Calu3 (cell line): ENCODE measurements around the gene GSTK1. TPM values are rescaled to one million over a fixed set of nuclear protein-coding genes. Genes with fewer than 3 reads are reported as not detected.
"Not testable (repeated sequence)": the region's sequence is repeated elsewhere in the genome, so short reads cannot be mapped to it uniquely, and the experiment has no call there.

Experiments used
- BruUV-seq: library from RNA; stranded (reverse); fragments of 400-500 nt; replicated peaks from 2 replicates; lab custom pipeline; 2021; lab: Mats Ljungman, UMichigan
- CTCF ChIA-PET: fragments of 300-600 bp; sonication (Branson Sonifier 250); formaldehyde crosslinking; loops from one replicate; lab custom pipeline; 2022; ENCODE audit warnings: antibody characterized with exemption; lab: Charles Lee
- DNase-seq: peaks from one replicate; pipeline ENCODE4 v3.0.0; 2022
- H3K27ac Mint-ChIP-seq: one replicate; pipeline ENCODE4 v1.8.0; 2022; ENCODE audit warnings: mixed read lengths; ENCODE audit not compliant: unreplicated experiment
- H3K27me3 Mint-ChIP-seq: one replicate; pipeline ENCODE4 v1.8.0; 2022; ENCODE audit warnings: mixed read lengths; ENCODE audit not compliant: unreplicated experiment
- H3K36me3 Mint-ChIP-seq: one replicate; pipeline ENCODE4 v1.8.0; 2022; ENCODE audit warnings: mild to moderate bottlenecking, moderate library complexity, mixed read lengths; ENCODE audit not compliant: insufficient read depth, unreplicated experiment
- H3K4me1 Mint-ChIP-seq: one replicate; pipeline ENCODE4 v1.8.0; 2022; ENCODE audit warnings: mild to moderate bottlenecking, low read depth, mixed read lengths; ENCODE audit not compliant: unreplicated experiment
- H3K4me3 Mint-ChIP-seq: one replicate; pipeline ENCODE4 v1.8.0; 2022; ENCODE audit warnings: mild to moderate bottlenecking, low read depth, moderate library complexity, mixed read lengths; ENCODE audit not compliant: unreplicated experiment
- H3K9me3 Mint-ChIP-seq: one replicate; pipeline ENCODE4 v1.8.0; 2022; ENCODE audit warnings: low read depth, mixed read lengths; ENCODE audit not compliant: unreplicated experiment
- intact Hi-C: fragments of 100-400 bp; cut with micrococcal nuclease; formaldehyde crosslinking; loops from one replicate; pipeline ENCODE4 v1.10.0; 2022; ENCODE audit not compliant: unreplicated experiment
- total RNA-seq: library from RNA; stranded (reverse); gene quantifications from 2 replicates; pipeline ENCODE4 v1.2.3, GENCODE V29; 2022
- TF ChIP-seq, protein P1 (sequence below): fragments of 200-600 bp; IDR thresholded peaks from one replicate; pipeline ENCODE4 v1.8.0; 2022; ENCODE audit warnings: antibody characterized with exemption; ENCODE audit not compliant: unreplicated experiment

GSTK1 gene
- total RNA-seq, 1 experiment from 2014 or later: 109 TPM

DNA sequence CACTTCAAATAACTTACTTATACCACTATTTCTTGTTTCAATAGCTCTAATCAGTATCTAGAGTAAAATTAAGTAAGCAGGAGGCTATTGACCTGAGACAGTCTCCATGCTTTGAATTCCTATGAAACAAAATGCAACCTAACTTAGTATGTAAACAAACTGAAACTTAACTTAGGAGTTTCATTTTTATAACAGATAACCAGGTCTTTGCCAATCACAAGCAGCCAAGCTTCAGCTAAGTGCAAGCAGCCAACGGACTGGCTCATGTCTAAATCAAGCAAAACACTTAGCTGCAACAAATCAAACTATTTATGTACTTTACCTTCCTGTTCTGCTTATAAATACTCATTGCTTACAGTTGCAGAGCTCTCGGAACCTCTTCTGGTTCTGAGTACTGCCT, 4.4 kb upstream of the GSTK1 start:
- BruUV-seq: no TSS peak
- Mint-ChIP-seq H3K4me1 (peaks cover 29% of the 10 kb centered on the region), H3K27me3 (no peaks in the 10 kb centered on the region), H3K4me3 (no peak overlapping the region), H3K27ac (no peak overlapping the region), H3K9me3 (peaks cover 8% of the 10 kb centered on the region), H3K36me3 (peaks cover 20% of the 10 kb centered on the region)
- CTCF ChIA-PET: interaction anchor here (1.0 kb wide), 1 partner anchor 19 kb away, joined by 6 read pairs; no protein-coding TSS in a partner anchor
- TF ChIP-seq, protein P1, sequence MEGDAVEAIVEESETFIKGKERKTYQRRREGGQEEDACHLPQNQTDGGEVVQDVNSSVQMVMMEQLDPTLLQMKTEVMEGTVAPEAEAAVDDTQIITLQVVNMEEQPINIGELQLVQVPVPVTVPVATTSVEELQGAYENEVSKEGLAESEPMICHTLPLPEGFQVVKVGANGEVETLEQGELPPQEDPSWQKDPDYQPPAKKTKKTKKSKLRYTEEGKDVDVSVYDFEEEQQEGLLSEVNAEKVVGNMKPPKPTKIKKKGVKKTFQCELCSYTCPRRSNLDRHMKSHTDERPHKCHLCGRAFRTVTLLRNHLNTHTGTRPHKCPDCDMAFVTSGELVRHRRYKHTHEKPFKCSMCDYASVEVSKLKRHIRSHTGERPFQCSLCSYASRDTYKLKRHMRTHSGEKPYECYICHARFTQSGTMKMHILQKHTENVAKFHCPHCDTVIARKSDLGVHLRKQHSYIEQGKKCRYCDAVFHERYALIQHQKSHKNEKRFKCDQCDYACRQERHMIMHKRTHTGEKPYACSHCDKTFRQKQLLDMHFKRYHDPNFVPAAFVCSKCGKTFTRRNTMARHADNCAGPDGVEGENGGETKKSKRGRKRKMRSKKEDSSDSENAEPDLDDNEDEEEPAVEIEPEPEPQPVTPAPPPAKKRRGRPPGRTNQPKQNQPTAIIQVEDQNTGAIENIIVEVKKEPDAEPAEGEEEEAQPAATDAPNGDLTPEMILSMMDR: no peak
- DNase-seq: no peak
- intact Hi-C loops: no loop called here

DNA sequence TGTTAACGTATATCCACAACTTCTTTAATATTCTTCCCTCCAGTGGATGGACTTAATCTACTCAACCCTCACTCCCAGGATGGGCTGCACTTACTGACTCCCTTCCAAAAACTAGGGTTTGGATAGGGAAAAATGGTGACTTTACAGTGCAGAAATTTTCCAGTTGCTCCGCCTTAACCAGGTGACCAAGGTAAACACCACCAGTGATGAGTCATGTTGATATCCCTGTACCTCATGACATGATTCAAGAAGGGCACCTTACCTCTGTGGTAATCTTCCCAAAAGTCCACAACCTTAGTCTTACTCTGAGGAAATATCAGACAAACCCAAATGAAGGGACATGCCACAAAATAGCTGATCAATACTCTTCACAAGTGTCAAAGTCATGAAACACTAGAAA, 3.5 kb upstream of the GSTK1 start:
- Mint-ChIP-seq H3K4me1 (peaks cover 39% of the 10 kb centered on the region), H3K4me3 (no peak overlapping the region), H3K27ac (peak overlapping the region; percentile 63), H3K9me3 (peaks cover 5% of the 10 kb centered on the region), H3K36me3 (peaks cover 29% of the 10 kb centered on the region), H3K27me3 (no peaks in the 10 kb centered on the region)
- BruUV-seq: no TSS peak
- TF ChIP-seq, protein P1: no peak
- DNase-seq: peak; percentile 19
- intact Hi-C loops: no loop called here
- CTCF ChIA-PET: no interaction called here

DNA sequence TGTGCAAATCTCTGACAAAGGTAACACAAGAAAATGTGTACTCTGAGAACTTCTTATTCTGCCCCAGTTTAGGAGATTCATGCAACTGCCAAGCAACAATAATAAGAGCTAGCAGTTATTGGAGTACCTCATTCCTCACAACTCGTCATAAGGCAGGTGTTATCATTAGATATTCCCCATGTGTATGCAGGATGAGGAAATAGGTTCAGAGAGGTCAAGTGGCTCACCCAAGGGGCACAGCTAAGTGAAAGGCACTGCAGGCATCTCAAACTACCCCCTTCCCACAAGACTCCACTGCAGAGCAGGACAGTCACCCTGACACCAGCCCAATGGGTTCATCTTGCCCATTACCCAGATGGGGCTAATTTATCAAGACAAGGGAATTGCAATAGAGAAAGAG, 1.3 kb upstream of the GSTK1 start:
- intact Hi-C loops: loop anchor here (2.0 kb wide), 1 partner anchor 13 kb away; no protein-coding TSS in a partner anchor
- CTCF ChIA-PET: no interaction called here
- Mint-ChIP-seq H3K36me3 (peaks cover 40% of the 10 kb centered on the region), H3K27ac (no peak overlapping the region), H3K9me3 (peaks cover 5% of the 10 kb centered on the region), H3K4me3 (no peak overlapping the region), H3K4me1 (peaks cover 30% of the 10 kb centered on the region), H3K27me3 (no peaks in the 10 kb centered on the region)
- no peak for DNase-seq
- TF ChIP-seq, protein P1: no peak
- BruUV-seq: no TSS peak

DNA sequence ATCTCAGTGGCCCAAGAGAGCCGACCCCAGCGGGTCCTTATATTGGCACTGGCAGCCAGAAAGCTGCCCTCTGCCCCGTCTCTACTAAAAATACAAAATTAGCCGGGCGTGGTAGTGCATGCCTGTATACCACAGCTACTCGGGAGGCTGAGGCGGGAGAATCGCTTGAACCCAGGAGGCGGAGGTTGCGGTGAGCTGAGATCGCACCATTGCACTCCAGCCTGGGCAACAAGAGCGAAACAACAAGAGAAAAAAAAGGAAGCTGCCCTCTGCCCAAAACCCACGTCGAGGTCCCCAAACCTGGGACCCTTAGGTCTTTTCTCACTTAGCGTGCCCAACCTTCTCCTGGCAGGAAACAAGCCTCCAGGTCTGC, 941 bp downstream of the GSTK1 start:
- DNase-seq, H3K9me3 Mint-ChIP-seq, H3K27me3 Mint-ChIP-seq, BruUV-seq, intact Hi-C loops: not testable (repeated sequence)
- H3K36me3 Mint-ChIP-seq: peaks cover 46% of the 10 kb centered on the region
- H3K27ac Mint-ChIP-seq: peak overlapping the region; percentile 78
- CTCF ChIA-PET: interaction anchor here (1.6 kb wide), 1 partner anchor 49 kb away, joined by 3 read pairs; no protein-coding TSS in a partner anchor
- H3K4me1 Mint-ChIP-seq: peaks cover 24% of the 10 kb centered on the region
- peak overlapping the region; percentile 97 for H3K4me3 Mint-ChIP-seq

DNA sequence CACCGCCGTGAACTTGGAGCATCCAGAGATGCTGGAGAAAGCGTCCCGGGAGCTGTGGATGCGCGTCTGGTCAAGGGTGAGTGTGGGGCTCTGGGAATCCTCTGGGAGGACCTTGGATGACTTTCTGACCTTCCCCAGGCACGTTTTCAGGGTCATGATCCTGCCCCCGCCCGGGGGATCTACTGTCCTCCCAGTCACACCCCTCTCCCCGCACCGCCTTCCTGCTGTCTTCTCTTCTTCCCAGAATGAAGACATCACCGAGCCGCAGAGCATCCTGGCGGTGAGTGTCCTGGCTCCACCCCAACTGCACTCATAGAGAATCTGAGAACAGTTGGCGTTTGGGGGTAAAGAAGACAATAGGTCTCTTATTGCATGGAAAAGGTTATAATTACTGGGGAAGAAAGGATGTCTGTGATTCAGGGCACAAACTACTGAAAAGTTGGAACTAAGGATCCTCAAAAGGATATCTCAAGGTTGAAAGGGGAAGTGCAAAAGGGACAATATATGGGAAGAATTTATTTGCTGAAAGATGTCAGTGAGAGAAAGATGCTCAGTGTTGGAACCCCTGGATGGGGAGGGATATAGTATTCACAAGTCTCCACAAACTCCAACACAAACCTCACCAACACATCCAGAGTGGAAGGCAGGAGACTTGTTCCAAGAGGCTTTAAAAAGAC, 1.9 kb downstream of the GSTK1 start:
- Mint-ChIP-seq H3K27me3 (no peaks in the 10 kb centered on the region), H3K9me3 (peaks cover 5% of the 10 kb centered on the region), H3K36me3 (peaks cover 52% of the 10 kb centered on the region), H3K4me3 (peak overlapping the region; percentile 97), H3K4me1 (peaks cover 14% of the 10 kb centered on the region), H3K27ac (no peak overlapping the region)
- intact Hi-C loops: no loop called here
- DNase-seq: no peak
- TF ChIP-seq, protein P1: no peak
- TSS peak; percentile 9 for BruUV-seq
- CTCF ChIA-PET: no interaction called here
